Right renal pelvis (tissue), 4 donors: Measurements from ENCODE around the gene LY6G5B. TPM values are rescaled to one million over a fixed set of nuclear protein-coding genes. Genes with fewer than 3 reads are reported as not detected.

Experiments used
- DNase-seq, 4 donors: peaks; one replicate each; pipeline ENCODE4 v3.0.0-alpha.2; 2013; ENCODE audit warnings: low read depth in 4 of 4, low spot score in 3 of 4, missing footprints in 1 of 4
- polyA plus RNA-seq, 4 donors: library from polyadenylated mRNA; unstranded; fragments of 120-200 nt; gene quantifications; one replicate each; pipeline ENCODE4 v1.2.1, GENCODE V29; 2013; ENCODE audit not compliant: insufficient read length in 4 of 4

LY6G5B gene
- polyA plus RNA-seq, 4 donors: 14.0 to 21.3 (median 15.2) TPM

- no peak for DNase-seq
Observed at GRCh38 chr6:31661262-31662123, 8.3 kb upstream of the LY6G5B start.

GRCh38 chr6:31662124-31662723 lies 7.6 kb upstream of the LY6G5B start:
- DNase-seq: no peak

- DNase-seq: no peak
Observed at GRCh38 chr6:31663126-31663960, 6.4 kb upstream of the LY6G5B start.

- no peak for DNase-seq
Observed at GRCh38 chr6:31663961-31664789, 5.6 kb upstream of the LY6G5B start.

GRCh38 chr6:31664790-31665500 lies 4.8 kb upstream of the LY6G5B start, which contains the start of gene GPANK1:
Gene GPANK1, minus strand, starts transcription at chr6:31664997. Its CDS starts 519 bp downstream, at chr6:31664478.
- peak; percentile 84 to 93 (median 92) for DNase-seq

GRCh38 chr6:31665501-31666336 lies 4.1 kb upstream of the LY6G5B start, which contains the start of gene CSNK2B:
Gene CSNK2B, plus strand, starts transcription at chr6:31666080. Its CDS starts 752 bp downstream, at chr6:31666832.
- DNase-seq: peak; percentile 92 to 97 (median 95)

GRCh38 chr6:31666337-31666965 lies 3.3 kb upstream of the LY6G5B start:
- DNase-seq: no peak

GRCh38 chr6:31676322-31676903 lies 6.6 kb downstream of the LY6G5B start:
- DNase-seq: no peak

GRCh38 chr6:31676904-31677303 lies 7.1 kb downstream of the LY6G5B start:
- no peak for DNase-seq

GRCh38 chr6:31677955-31678354 lies 8.2 kb downstream of the LY6G5B start:
- DNase-seq: no peak

- peak in 1 of 4 donors; percentile 77 for DNase-seq
Observed at GRCh38 chr6:31680226-31681134, 10.7 kb downstream of the LY6G5B start, which contains the start of gene LY6G5C. Gene LY6G5C, minus strand, starts transcription at chr6:31681067. Its CDS starts 694 bp downstream, at chr6:31680373.

- DNase-seq: no peak
Observed at GRCh38 chr6:31681135-31681671, 11.4 kb downstream of the LY6G5B start.

- no peak for DNase-seq
Observed at GRCh38 chr6:31683591-31683990, 13.8 kb downstream of the LY6G5B start.

GRCh38 chr6:31686483-31686882 lies 16.7 kb downstream of the LY6G5B start:
- DNase-seq: no peak

- DNase-seq: no peak
Observed at GRCh38 chr6:31687321-31687720, 17.5 kb downstream of the LY6G5B start.
